GM13977 (cell line): ENCODE data around the gene CDR2L.

ENCODE experiments used
- DNase-seq: peaks from one replicate; pipeline ENCODE4 v3.0.0; 2012; ENCODE audit warnings: low spot score
- CTCF ChIP-seq: IDR thresholded peaks from 2 replicates; pipeline ENCODE4 v1.5.1; 2012; ENCODE audit warnings: mild to moderate bottlenecking, control low read depth; ENCODE audit not compliant: insufficient read depth; ENCODE audit errors: extremely low read depth, missing control alignments
- in situ Hi-C: fragments of 300-500 bp; cut with MboI; formaldehyde crosslinking; loops from one replicate; pipeline ENCODE4 v1.12.0; 2022; ENCODE audit warnings: low sequenced_read_pairs, low pct_unique_long_range_greater_than_20kb, mixed read lengths, inconsistent platforms; ENCODE audit not compliant: unreplicated experiment

Gene CDR2L

GRCh38 chr17:74957935-74958740 is 29.3 kb upstream of the CDR2L start:
- peak; percentile 90 for DNase-seq
- TF ChIP-seq CTCF: peak; percentile 97
- in situ Hi-C loops: loop anchor here (10.0 kb wide), 1 partner anchor 247 kb away; the partner anchor contains the start of gene NUP85

- no peak for TF ChIP-seq CTCF
- in situ Hi-C loops: loop anchor here (10.0 kb wide), 1 partner anchor 245 kb away; the partner anchor contains the start of gene NUP85
- DNase-seq: no peak
Observed at GRCh38 chr17:74959826-74960515, 27.5 kb upstream of the CDR2L start.

GRCh38 chr17:74960570-74961342 is 26.7 kb upstream of the CDR2L start:
- in situ Hi-C loops: no loop called here
- peak; percentile 85 for DNase-seq
- TF ChIP-seq CTCF: peak; percentile 78

GRCh38 chr17:74961657-74962350 is 25.6 kb upstream of the CDR2L start:
- in situ Hi-C loops: no loop called here
- TF ChIP-seq CTCF: peak; percentile 77
- DNase-seq: peak; percentile 91

- in situ Hi-C loops: no loop called here
- no peak for DNase-seq
- no peak for TF ChIP-seq CTCF
Observed at GRCh38 chr17:74962622-74963394, 24.6 kb upstream of the CDR2L start.

- no peak for DNase-seq
- in situ Hi-C loops: no loop called here
Observed at GRCh38 chr17:74963656-74964055, 23.8 kb upstream of the CDR2L start.

More at GRCh38 chr17:74963656-74964055, 23.8 kb upstream of the CDR2L start:
- TF ChIP-seq CTCF: no peak
